Measurements from ENCODE around the gene ENTHD1.

GRCh38 chr22:39773503-39773902 lies 120.1 kb downstream of the ENTHD1 start:
- TF ChIP-seq CEBPB (IDR thresholded peaks at IDR 0.05; ENCODE audit: borderline replicate concordance in 1 of 2, low read depth in 2 of 2, low read length in 2 of 2) (no peak), SMC3 (IDR thresholded peaks at IDR 0.05; ENCODE audit: borderline replicate concordance, low read length) (no peak), IKZF1 (conservative IDR thresholded peaks at IDR 0.05) (no peak), POLR2A (IDR thresholded peaks at IDR 0.05; ENCODE audit: low read depth, low read length) (no peak), NFIC (IDR thresholded peaks at IDR 0.05; ENCODE audit: low read depth, low read length) (no peak), RAD51 (IDR thresholded peaks at IDR 0.05) (no peak), SIN3A (IDR thresholded peaks at IDR 0.05; ENCODE audit: low read depth, low read length) (no peak), ZNF217 (IDR thresholded peaks at IDR 0.05) (no peak), KDM1A (IDR thresholded peaks at IDR 0.05; ENCODE audit: borderline replicate concordance) (no peak)
- TF ChIP-seq, protein P1, sequence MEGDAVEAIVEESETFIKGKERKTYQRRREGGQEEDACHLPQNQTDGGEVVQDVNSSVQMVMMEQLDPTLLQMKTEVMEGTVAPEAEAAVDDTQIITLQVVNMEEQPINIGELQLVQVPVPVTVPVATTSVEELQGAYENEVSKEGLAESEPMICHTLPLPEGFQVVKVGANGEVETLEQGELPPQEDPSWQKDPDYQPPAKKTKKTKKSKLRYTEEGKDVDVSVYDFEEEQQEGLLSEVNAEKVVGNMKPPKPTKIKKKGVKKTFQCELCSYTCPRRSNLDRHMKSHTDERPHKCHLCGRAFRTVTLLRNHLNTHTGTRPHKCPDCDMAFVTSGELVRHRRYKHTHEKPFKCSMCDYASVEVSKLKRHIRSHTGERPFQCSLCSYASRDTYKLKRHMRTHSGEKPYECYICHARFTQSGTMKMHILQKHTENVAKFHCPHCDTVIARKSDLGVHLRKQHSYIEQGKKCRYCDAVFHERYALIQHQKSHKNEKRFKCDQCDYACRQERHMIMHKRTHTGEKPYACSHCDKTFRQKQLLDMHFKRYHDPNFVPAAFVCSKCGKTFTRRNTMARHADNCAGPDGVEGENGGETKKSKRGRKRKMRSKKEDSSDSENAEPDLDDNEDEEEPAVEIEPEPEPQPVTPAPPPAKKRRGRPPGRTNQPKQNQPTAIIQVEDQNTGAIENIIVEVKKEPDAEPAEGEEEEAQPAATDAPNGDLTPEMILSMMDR (IDR thresholded peaks at IDR 0.05 in 2 of 3, conservative IDR thresholded peaks at IDR 0.05 in 1 of 3; ENCODE audit: control insufficient read depth in 2 of 3, extremely low read depth in 1 of 3, insufficient read depth in 1 of 3, low read depth in 3 of 3, low read length in 3 of 3), result no peak

Measured in GM12878 (cell line).